ENCODE measurements around the gene PPP6R3. TPM values are rescaled to one million over a fixed set of nuclear protein-coding genes. Genes with fewer than 3 reads are reported as not detected.

Gene PPP6R3
- total RNA-seq, 1 experiment from 2014 or later, result 163 TPM

- BruUV-seq (replicated peaks), result no TSS peak
- peaks cover 6% of the 10 kb centered on the region; the same call in 1 of the 2 replicates for H3K36me3 ChIP-seq (ENCODE audit: control insufficient read depth, insufficient read depth, low read length)
- H3K27ac ChIP-seq (ENCODE audit: low read length), result no peak overlapping the region
- ChIA-PET CTCF (interaction anchor here (0.6 kb wide), 1 partner anchor 11 kb away, joined by 4 read pairs; no protein-coding TSS in a partner anchor), POLR2A (no interaction called here)
- peaks cover 8% of the 10 kb centered on the region; the same call in 1 of the 2 replicates for H3K4me1 ChIP-seq (ENCODE audit: control insufficient read depth, insufficient read depth, low read length)
- in situ Hi-C loops (cut with HindIII; ENCODE audit: low pct_unique_long_range_greater_than_20kb, low sequenced_read_pairs), result no loop called here
- ATAC-seq (no peak), DNase-seq (ENCODE audit: low read depth, low spot score) (no peak)
- intact Hi-C loops (cut with micrococcal nuclease; ENCODE audit: unreplicated experiment), result loop anchor here (10.0 kb wide), 1 partner anchor 195 kb away; no protein-coding TSS in a partner anchor
- H3K4me3 ChIP-seq (ENCODE audit: low read depth in 2 of 2, low read length in 2 of 2), result no peak overlapping the region
- no peaks in the 10 kb centered on the region for H3K27me3 ChIP-seq (ENCODE audit: control insufficient read depth, insufficient read depth, low read length)
- TF ChIP-seq POLR2AphosphoS5 (IDR thresholded peaks at IDR 0.05; ENCODE audit: low read depth, low read length) (no peak; the same call in 1 of the 2 replicates), TCF7L2 (IDR thresholded peaks at IDR 0.05; ENCODE audit: low read depth, low read length) (no peak), SIN3A (IDR thresholded peaks at IDR 0.05; ENCODE audit: borderline replicate concordance, insufficient read depth, low read depth, low read length) (no peak), REST (IDR thresholded peaks at IDR 0.05; ENCODE audit: insufficient read depth in 1 of 2, low read depth in 2 of 2, low read length in 1 of 2) (no peak), CTCF (IDR thresholded peaks at IDR 0.05) (no peak)
- H3K9me3 ChIP-seq (ENCODE audit: control insufficient read depth, insufficient read depth, low read depth, low read length), result no peaks in the 10 kb centered on the region
Measured at GRCh38 chr11:68449951-68450350, 10.6 kb upstream of the PPP6R3 start.

GRCh38 chr11:68450711-68451110 is 9.8 kb upstream of the PPP6R3 start:
- no TSS peak for BruUV-seq (replicated peaks)
- Histone ChIP-seq H3K36me3 (ENCODE audit: control insufficient read depth, insufficient read depth, low read length) (peaks cover 6% of the 10 kb centered on the region; the same call in 1 of the 2 replicates), H3K27me3 (ENCODE audit: control insufficient read depth, insufficient read depth, low read length) (no peaks in the 10 kb centered on the region), H3K9me3 (ENCODE audit: control insufficient read depth, insufficient read depth, low read depth, low read length) (no peaks in the 10 kb centered on the region), H3K4me1 (ENCODE audit: control insufficient read depth, insufficient read depth, low read length) (peaks cover 13% of the 10 kb centered on the region; the same call in 1 of the 2 replicates), H3K27ac (ENCODE audit: low read length) (no peak overlapping the region), H3K4me3 (ENCODE audit: low read depth in 2 of 2, low read length in 2 of 2) (no peak overlapping the region)
- ChIA-PET POLR2A (no interaction called here), CTCF (interaction anchor here (0.7 kb wide), 1 partner anchor 9 kb away, joined by 7 read pairs; no protein-coding TSS in a partner anchor)
- ATAC-seq, result no peak
- in situ Hi-C loops (cut with HindIII; ENCODE audit: low pct_unique_long_range_greater_than_20kb, low sequenced_read_pairs) (no loop called here), intact Hi-C loops (cut with micrococcal nuclease; ENCODE audit: unreplicated experiment) (no loop called here)
- DNase-seq (ENCODE audit: low read depth, low spot score), result no peak
- TF ChIP-seq POLR2AphosphoS5 (IDR thresholded peaks at IDR 0.05; ENCODE audit: low read depth, low read length), result no peak
- TF ChIP-seq CTCF (IDR thresholded peaks at IDR 0.05), result no peak
- TF ChIP-seq SIN3A (IDR thresholded peaks at IDR 0.05; ENCODE audit: borderline replicate concordance, insufficient read depth, low read depth, low read length), result no peak
- TF ChIP-seq REST (IDR thresholded peaks at IDR 0.05; ENCODE audit: insufficient read depth in 1 of 2, low read depth in 2 of 2, low read length in 1 of 2), result no peak
- no peak for TF ChIP-seq TCF7L2 (IDR thresholded peaks at IDR 0.05; ENCODE audit: low read depth, low read length)

Measured in Panc1 (cell line).